CD4-positive, alpha-beta T cell (primary cell): Measurements from ENCODE around the gene EEPD1. TPM values are rescaled to one million over a fixed set of nuclear protein-coding genes. Genes with fewer than 3 reads are reported as not detected.

ENCODE experiments used
- ATAC-seq: fragments of 200-7000 bp; cut with Tn5 transposase; one replicate; pipeline ENCODE4 v1.10.0; 2022; ENCODE audit warnings: mild to moderate bottlenecking; ENCODE audit not compliant: poor library complexity
- CTCF ChIA-PET: fragments of 350-600 bp; sonication (Branson Sonifier 250); formaldehyde crosslinking; loops from one replicate; lab custom pipeline; 2021; ENCODE audit warnings: antibody characterized with exemption, inconsistent platforms; lab: Charles Lee
- POLR2A ChIA-PET: fragments of 350-600 bp; sonication (Branson Sonifier 250); formaldehyde crosslinking; loops from one replicate; lab custom pipeline; 2021; ENCODE audit warnings: antibody characterized with exemption, inconsistent platforms; lab: Charles Lee
- DNase-seq, 14 experiments: peaks; one replicate each; pipeline ENCODE4 v3.0.0-alpha.2; 2013 to 2020; ENCODE audit warnings: mixed read lengths in 2 of 14
- H3K27ac ChIP-seq, 2 donors: one replicate each; pipeline versions ENCODE4 v1.5.1 to v1.7.0; 2013; ENCODE audit warnings: low read length in 2 of 2, low read depth in 1 of 2, mild to moderate bottlenecking in 1 of 2
- H3K27me3 ChIP-seq, 2 experiments: 1 replicate in 1 of 2; 2 replicates in 1 of 2; pipeline versions ENCODE4 v1.6.1 to v1.7.0; 2013; ENCODE audit warnings: low read length in 2 of 2, control low read depth in 1 of 2, mild to moderate bottlenecking in 1 of 2, moderate library complexity in 1 of 2; ENCODE audit not compliant: insufficient read depth in 2 of 2, control insufficient read depth in 1 of 2
- H3K36me3 ChIP-seq: one replicate; pipeline ENCODE4 v1.6.1; 2013; ENCODE audit warnings: low read length, control low read depth; ENCODE audit not compliant: insufficient read depth
- H3K4me1 ChIP-seq: one replicate; pipeline ENCODE4 v1.6.1; 2013; ENCODE audit warnings: low read length, control low read depth; ENCODE audit not compliant: insufficient read depth
- H3K4me3 ChIP-seq: one replicate; pipeline ENCODE4 v1.5.1; 2013; ENCODE audit warnings: mild to moderate bottlenecking, low read length, moderate library complexity
- H3K9me3 ChIP-seq, 2 experiments: 1 replicate in 1 of 2; 2 replicates in 1 of 2; pipeline versions ENCODE4 v1.6.1 to v1.7.0; 2013; ENCODE audit warnings: low read length in 2 of 2, mild to moderate bottlenecking in 2 of 2, control low read depth in 1 of 2, moderate library complexity in 1 of 2; ENCODE audit not compliant: control insufficient read depth in 1 of 2, insufficient read depth in 1 of 2
- H3K27ac Mint-ChIP-seq: one replicate; pipeline ENCODE4 v1.8.0; 2020; ENCODE audit warnings: mixed read lengths
- H3K27me3 Mint-ChIP-seq: one replicate; pipeline ENCODE4 v1.8.0; 2021; ENCODE audit warnings: mixed read lengths
- H3K36me3 Mint-ChIP-seq: one replicate; pipeline ENCODE4 v1.8.0; 2021; ENCODE audit warnings: low read depth, mixed read lengths
- H3K4me1 Mint-ChIP-seq: one replicate; pipeline ENCODE4 v1.8.0; 2021; ENCODE audit warnings: low read depth, mixed read lengths
- H3K4me3 Mint-ChIP-seq: one replicate; pipeline ENCODE4 v1.8.0; 2020; ENCODE audit warnings: mild to moderate bottlenecking, mixed read lengths
- H3K9me3 Mint-ChIP-seq: one replicate; pipeline ENCODE4 v1.8.0; 2020; ENCODE audit warnings: mixed read lengths
- CTCF ChIP-seq: fragments of 200-600 bp; IDR thresholded peaks from one replicate; pipeline ENCODE4 v1.8.0; 2022; ENCODE audit warnings: antibody characterized with exemption, mild to moderate bottlenecking
- intact Hi-C, 2 experiments: fragments of 100-400 bp; cut with DNase I in 1 of 2; cut with micrococcal nuclease in 1 of 2; formaldehyde crosslinking; loops; one replicate each; pipeline versions ENCODE4 v1.15.1 to v1.9.0; 2023 to 2025; cut with DNase I, micrococcal nuclease
- total RNA-seq, 174 experiments: library from RNA in 2 of 174; stranded (reverse) in 2 of 174; gene quantifications; one replicate each; pipeline ENCODE4 v1.2.3 and lab custom pipeline; 2021 to 2026

EEPD1 gene
- total RNA-seq, 2 experiments from 2014 or later = 4.4 to 4.6 TPM

GRCh38 chr7:36336390-36336789, 183.3 kb downstream of the EEPD1 start:
- no peak for TF ChIP-seq CTCF
- CTCF ChIA-PET = no interaction called here
- H3K4me1 Mint-ChIP-seq = no peaks in the 10 kb centered on the region

GRCh38 chr7:36338256-36338655, 185.2 kb downstream of the EEPD1 start:
- Histone ChIP-seq H3K27me3 (no peaks in the 10 kb centered on the region), H3K27ac (no peak overlapping the region), H3K4me3 (no peak overlapping the region), H3K9me3 (no peaks in the 10 kb centered on the region), H3K36me3 (no peaks in the 10 kb centered on the region), H3K4me1 (no peaks in the 10 kb centered on the region)
- peaks cover 11% of the 10 kb centered on the region for H3K27me3 Mint-ChIP-seq
- H3K4me3 Mint-ChIP-seq = no peak overlapping the region
- ATAC-seq (no peak), DNase-seq (no peak)
- H3K36me3 Mint-ChIP-seq = peaks cover 5% of the 10 kb centered on the region
- intact Hi-C loops = no loop called here
- H3K27ac Mint-ChIP-seq = no peak overlapping the region
- ChIA-PET CTCF (no interaction called here), POLR2A (no interaction called here)
- no peaks in the 10 kb centered on the region for H3K4me1 Mint-ChIP-seq
- H3K9me3 Mint-ChIP-seq = no peaks in the 10 kb centered on the region
- TF ChIP-seq CTCF = no peak

More at GRCh38 chr7:36336390-36336789, 183.3 kb downstream of the EEPD1 start:
- intact Hi-C loops = no loop called here
- no peaks in the 10 kb centered on the region for H3K4me1 ChIP-seq
- Mint-ChIP-seq H3K9me3 (peaks cover 3% of the 10 kb centered on the region), H3K27ac (no peak overlapping the region), H3K27me3 (peaks cover 7% of the 10 kb centered on the region), H3K4me3 (no peak overlapping the region), H3K36me3 (peaks cover 10% of the 10 kb centered on the region)
- POLR2A ChIA-PET = no interaction called here
- peaks cover 0 to 7% of the 10 kb centered on the region in 2 experiments for H3K9me3 ChIP-seq
- no peak overlapping the region for H3K4me3 ChIP-seq
- DNase-seq (no peak), ATAC-seq (no peak)
- no peaks in the 10 kb centered on the region for H3K36me3 ChIP-seq
- no peak overlapping the region for H3K27ac ChIP-seq
- H3K27me3 ChIP-seq = no peaks in the 10 kb centered on the region

GRCh38 chr7:36343548-36343947, 190.5 kb downstream of the EEPD1 start:
- CTCF ChIA-PET = no interaction called here
- POLR2A ChIA-PET = interaction anchor here (0.7 kb wide), 1 partner anchor 140 kb away, joined by 3 read pairs; no protein-coding TSS in a partner anchor
- intact Hi-C loops = no loop called here
- DNase-seq (no peak), ATAC-seq (no peak)
- H3K9me3 Mint-ChIP-seq = no peaks in the 10 kb centered on the region
- Histone ChIP-seq H3K27me3 (no peaks in the 10 kb centered on the region), H3K27ac (no peak overlapping the region), H3K4me3 (no peak overlapping the region), H3K4me1 (no peaks in the 10 kb centered on the region), H3K9me3 (no peaks in the 10 kb centered on the region), H3K36me3 (no peaks in the 10 kb centered on the region)
- H3K27ac Mint-ChIP-seq = no peak overlapping the region
- no peaks in the 10 kb centered on the region for H3K4me1 Mint-ChIP-seq
- H3K36me3 Mint-ChIP-seq = no peaks in the 10 kb centered on the region
- no peak for TF ChIP-seq CTCF
- no peak overlapping the region for H3K4me3 Mint-ChIP-seq
- peaks cover 11% of the 10 kb centered on the region for H3K27me3 Mint-ChIP-seq
